Myocyte (in vitro differentiated cells): Measurements from ENCODE around the gene NEK4. TPM values are rescaled to one million over a fixed set of nuclear protein-coding genes. Genes with fewer than 3 reads are reported as not detected.

Experiments used
- DNase-seq: peaks from one replicate; pipeline ENCODE4 v3.0.0-alpha.2; 2012; ENCODE audit warnings: low read depth
- total RNA-seq: library from RNA; depleted of rRNA; stranded (reverse); fragments of >200 nt; gene quantifications from 2 replicates; pipeline ENCODE4 v1.2.3, GENCODE V29; 2014

The NEK4 gene
- total RNA-seq, 1 donor from 2014 or later, result 11.1 TPM

- DNase-seq, result no peak
These were observed 23.2 kb upstream of the NEK4 start for GRCh38 chr3:52793702-52794611.

- peak; percentile 45 for DNase-seq
These were observed 22.4 kb upstream of the NEK4 start for GRCh38 chr3:52792961-52793695.

- no peak for DNase-seq
These were observed 21.7 kb upstream of the NEK4 start for GRCh38 chr3:52792413-52792812.

DNA sequence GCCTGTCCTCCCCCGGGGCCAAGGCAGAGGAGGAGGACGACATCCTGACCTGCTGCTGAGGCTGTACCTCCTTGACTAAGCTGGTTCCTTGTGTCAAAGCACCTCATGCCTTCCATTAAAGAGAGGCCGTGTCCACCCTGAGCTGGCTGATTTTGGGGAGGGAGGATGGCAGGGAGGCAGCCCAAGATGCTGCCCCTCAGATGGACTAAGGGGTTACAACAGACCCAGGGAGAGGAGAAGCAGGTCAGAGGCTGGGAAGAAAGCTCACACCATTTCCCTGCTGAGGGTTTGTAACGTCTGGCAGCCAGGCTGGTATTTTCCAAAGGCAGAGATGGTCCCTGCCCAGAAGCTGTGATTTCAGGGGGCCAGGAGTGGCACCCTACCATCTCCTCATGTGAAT lies 21.2 kb upstream of the NEK4 start:
- no peak for DNase-seq

DNA sequence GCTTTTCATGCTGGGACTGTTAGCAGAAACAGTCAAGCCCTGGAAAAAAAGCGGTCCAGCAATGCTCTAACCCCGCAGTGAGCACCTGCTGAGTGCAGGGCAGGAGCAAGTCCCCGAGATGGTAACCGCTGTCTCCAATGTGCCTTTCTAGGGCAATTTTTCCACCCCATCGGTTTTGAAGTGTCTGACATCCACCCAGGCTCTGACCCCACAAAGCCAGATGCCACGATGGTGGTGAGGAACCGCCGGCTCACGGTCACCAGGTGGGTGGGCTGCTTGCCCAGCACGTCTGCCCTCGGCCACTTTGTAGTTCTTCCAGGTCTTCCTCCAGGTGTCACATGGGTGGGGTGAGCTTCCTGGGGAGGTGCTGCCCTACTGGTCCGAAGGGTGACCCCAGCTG lies 20.6 kb upstream of the NEK4 start:
- no peak for DNase-seq

DNA sequence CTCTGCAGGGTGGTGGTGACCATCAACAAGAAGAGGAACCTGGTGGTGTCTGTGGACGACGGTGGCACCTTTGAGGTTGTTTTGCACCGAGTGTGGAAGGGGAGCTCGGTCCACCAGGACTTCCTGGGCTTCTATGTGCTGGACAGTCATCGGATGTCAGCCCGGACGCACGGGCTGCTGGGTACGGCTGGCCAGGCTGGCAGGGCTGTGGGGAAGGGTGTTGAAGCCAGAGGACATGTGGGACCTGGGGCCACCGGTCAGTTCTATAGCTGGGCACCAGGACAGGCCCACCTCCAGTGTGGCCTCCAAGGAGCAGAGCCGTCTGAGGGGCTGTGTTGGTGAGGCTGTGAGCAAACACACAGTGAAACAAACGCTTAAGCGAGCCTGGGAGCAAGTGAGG lies 20.0 kb upstream of the NEK4 start:
- no peak for DNase-seq

- DNase-seq, result no peak
These were observed 19.6 kb upstream of the NEK4 start for GRCh38 chr3:52790337-52790736.

DNA sequence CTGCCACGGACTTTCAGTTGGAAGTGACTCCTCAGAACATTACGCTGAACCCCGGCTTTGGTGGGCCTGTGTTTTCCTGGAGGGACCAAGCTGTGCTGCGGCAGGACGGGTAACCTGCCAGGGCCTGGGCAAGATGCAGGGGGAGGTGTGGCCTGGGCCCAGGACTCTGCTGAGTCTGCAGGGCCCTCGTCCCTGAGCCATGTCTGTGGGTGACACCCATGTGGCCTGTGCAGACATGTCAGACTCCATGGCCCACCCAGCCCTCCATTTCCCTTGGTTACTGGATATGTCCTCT lies 19.0 kb upstream of the NEK4 start:
- no peak for DNase-seq

GRCh38 chr3:52788890-52789745 lies 18.4 kb upstream of the NEK4 start:
- no peak for DNase-seq

- DNase-seq, result no peak
These were observed 17.2 kb upstream of the NEK4 start for GRCh38 chr3:52787672-52788625.

DNA sequence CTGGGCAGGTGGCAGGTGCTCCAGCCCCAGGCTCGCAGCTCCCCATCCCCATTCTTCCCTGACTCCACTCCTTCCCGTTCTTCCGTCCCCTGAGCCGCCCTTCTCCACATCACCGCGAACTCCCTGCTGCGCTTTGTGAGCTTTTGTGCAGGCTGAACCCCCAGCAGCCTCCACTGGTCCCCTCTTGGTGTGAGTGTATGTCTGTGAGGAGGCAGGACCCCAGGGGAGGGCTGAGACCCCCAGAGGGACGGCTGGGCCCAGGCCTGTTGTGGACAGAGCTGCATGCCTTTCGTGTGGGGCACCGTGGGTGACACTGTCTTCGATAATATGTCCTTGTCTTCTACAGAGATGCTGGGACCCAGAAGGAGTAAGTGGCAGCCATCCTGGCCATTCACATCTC lies 16.5 kb upstream of the NEK4 start:
- no peak for DNase-seq

DNA sequence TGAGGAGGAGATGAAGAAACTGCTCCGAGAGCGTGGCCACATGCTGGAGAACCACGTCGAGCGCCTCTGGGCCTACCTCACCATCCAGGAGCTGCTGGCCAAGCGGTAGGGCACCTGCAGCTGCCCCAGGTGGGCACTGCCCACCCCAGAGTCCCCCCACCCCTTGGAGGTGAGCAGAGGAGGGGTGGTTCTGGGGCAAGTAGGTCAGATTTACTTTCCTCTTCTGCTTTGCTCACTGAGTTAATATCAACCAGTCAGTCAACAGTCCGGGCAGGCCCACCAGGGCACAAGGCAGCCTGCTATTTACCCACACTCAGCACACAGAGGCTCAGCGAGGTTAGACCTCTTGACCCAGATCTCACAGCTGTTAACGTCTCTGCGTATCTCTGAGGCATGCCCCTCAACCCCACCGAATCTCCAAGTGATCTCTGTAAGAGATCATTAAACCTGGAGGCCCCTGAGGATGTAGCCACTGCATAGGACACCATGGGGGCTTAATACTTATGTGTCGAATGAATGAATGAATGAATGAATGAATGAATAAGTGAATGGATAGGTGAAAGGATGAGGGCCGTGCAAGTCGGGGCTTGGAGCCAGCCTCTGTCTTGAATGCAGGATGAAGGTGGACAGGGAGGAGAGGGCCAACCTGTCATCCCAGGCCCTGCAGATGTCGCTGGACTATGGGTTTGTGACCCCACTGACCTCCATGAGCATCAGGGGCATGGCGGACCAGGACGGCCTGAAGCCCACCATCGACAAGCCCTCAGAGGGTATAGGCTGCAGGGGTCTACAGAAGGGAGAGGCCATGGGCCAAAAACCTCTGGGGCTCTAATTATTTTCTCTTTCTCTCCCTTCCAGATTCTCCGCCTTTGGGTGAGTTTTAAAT lies 15.8 kb upstream of the NEK4 start:
- DNase-seq, result no peak

DNA sequence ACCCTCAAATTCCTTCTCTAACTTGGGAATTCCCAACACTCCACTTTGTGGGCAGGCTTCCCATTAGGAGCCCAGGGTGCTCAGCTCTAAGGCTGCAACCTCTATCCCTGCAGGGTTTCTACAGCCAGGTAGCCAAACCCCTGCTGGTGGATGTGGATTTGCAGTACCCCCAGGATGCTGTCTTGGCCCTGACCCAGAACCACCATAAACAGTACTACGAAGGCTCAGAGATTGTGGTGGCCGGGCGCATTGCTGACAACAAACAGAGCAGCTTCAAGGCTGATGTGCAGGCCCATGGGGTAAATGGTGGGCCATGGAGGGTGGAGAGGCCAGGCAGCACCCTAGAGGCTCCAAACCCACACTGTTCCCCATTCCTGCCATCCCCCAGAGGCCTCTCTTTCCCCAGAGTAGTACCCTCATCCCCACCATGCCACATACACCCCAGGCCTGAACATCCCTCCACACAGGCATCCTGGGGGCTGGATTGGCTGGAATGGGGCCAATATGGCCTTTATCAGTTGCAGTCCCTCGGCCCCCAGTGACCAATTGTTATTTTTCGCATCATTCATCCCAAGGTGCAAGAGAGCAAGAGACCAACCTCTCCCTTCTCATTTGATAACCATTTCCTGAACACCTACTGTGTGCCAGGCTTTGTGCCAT lies 14.3 kb upstream of the NEK4 start:
- no peak for DNase-seq

DNA sequence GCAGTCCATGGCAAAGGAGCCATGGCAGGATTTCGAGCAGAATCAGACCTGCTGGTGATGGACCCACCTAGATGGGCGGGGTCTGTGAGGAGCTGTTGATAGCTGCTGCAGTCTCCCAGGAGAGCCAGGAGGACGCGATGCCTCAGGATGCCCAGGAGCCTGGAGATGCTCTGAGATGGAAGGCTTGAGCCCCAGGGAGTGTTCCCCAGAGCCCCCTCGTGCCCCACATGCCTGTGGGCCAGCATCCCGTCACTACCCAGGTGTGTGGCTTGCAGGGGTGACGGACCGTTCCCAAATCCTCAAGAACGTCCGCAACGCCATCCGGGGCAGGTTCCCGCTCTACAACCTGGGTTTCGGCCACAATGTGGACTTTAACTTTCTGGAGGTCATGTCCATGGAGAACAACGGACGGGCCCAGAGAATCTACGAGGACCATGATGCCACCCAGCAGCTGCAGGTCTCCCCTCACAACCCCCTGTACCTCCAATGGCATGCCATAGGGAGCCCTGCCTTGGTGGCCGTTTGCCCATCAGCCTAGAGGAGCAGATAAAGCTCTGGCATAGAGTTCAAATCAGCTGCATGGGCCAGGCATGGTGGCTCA lies 13.4 kb upstream of the NEK4 start:
- DNase-seq, result no peak

DNA sequence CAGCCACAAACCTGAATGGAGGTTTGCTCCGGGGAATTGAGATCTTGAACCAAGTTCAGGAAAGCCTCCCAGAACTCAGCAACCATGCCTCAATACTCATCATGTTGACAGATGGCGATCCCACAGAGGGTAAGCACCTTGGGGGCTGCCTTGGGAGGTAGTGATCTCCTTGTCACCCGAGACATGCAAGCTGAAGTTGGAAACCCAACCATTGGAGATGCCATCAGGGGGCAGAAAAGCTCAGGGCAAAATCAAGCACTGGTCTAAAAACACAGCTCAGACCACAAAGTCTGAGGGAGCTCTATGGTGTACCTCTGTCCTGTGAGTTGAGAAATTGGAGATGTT lies 12.4 kb upstream of the NEK4 start:
- DNase-seq, result peak; percentile 9

DNA sequence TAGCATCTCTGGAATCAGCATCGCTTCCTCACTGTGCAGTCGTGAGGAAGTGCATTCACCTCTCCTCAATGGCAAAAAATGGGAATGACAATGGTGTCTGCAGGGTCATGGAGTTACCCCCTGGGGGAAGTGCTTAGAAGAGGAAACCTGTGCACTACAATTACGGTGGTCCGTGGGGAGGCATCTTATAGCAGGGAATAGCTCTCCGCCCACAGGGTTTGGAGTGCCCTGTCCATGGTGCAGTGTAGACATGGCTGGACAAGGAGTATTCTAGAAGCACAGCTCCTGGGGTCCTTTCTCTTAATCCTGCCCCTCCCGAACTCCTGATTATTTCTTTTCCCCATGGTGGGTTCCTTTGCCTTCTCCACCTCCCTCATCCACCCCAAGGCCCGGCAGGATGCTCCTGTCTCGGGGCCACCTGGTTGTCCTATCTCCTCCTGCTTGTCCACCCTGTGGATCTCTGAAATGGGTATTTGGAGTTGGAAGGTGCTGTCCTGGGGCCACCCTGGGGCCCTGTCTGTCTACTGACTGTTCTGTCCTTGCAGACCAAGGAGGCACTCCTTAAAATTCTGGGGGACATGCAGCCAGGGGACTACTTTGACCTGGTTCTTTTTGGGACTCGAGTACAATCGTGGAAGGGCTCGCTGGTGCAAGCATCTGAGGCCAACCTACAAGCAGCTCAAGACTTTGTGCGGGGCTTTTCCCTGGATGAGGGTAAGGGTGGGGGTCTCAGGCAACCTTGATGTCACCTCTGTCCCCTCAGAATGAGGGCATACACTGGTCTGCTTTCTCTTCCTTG lies 11.9 kb upstream of the NEK4 start:
- DNase-seq, result no peak

- no peak for DNase-seq
These were observed 11.0 kb upstream of the NEK4 start for GRCh38 chr3:52781741-52782140.
